RKO (cell line): ENCODE data around the gene SHC2.

Experiments used
- DNase-seq: peaks from one replicate; pipeline ENCODE4 v3.0.0-alpha.2; 2016; ENCODE audit warnings: low spot score

The SHC2 gene

GRCh38 chr19:460877-461720 is at the start of gene SHC2:
SHC2 (minus strand) TSS chr19:461033; CDS start chr19:460996, 37 bp downstream.
- peak; percentile 20 for DNase-seq

- DNase-seq, result no peak
Measured at GRCh38 chr19:508204-509150, 47.6 kb upstream of the SHC2 start.

GRCh38 chr19:507286-508203 is 46.7 kb upstream of the SHC2 start, which contains the start of gene TPGS1:
TPGS1 (plus strand) TSS chr19:507497; CDS start chr19:507507, 10 bp downstream.
- peak; percentile 84 for DNase-seq

- peak; percentile 99 for DNase-seq
Measured at GRCh38 chr19:506404-507285, 45.8 kb upstream of the SHC2 start.

- no peak for DNase-seq
Measured at GRCh38 chr19:504616-505015, 43.8 kb upstream of the SHC2 start.

- no peak for DNase-seq
Measured at GRCh38 chr19:501646-502045, 40.8 kb upstream of the SHC2 start.

GRCh38 chr19:498977-499623 is 38.3 kb upstream of the SHC2 start:
- no peak for DNase-seq

GRCh38 chr19:498511-498891 is 37.7 kb upstream of the SHC2 start:
- no peak for DNase-seq

GRCh38 chr19:497869-498510 is 37.2 kb upstream of the SHC2 start:
- peak; percentile 27 for DNase-seq

GRCh38 chr19:497491-497868 is 36.6 kb upstream of the SHC2 start:
- DNase-seq, result no peak

- no peak for DNase-seq
Measured at GRCh38 chr19:496986-497385, 36.2 kb upstream of the SHC2 start.

- DNase-seq, result no peak
Measured at GRCh38 chr19:496112-496665, 35.4 kb upstream of the SHC2 start, which contains the start of gene MADCAM1. MADCAM1 (plus strand) TSS chr19:496486; CDS start chr19:496500, 14 bp downstream.

- DNase-seq, result peak; percentile 72
Measured at GRCh38 chr19:495402-496111, 34.7 kb upstream of the SHC2 start.

GRCh38 chr19:495081-495401 is 34.2 kb upstream of the SHC2 start:
- DNase-seq, result no peak

- no peak for DNase-seq
Measured at GRCh38 chr19:494171-495080, 33.6 kb upstream of the SHC2 start.

GRCh38 chr19:493391-494170 is 32.7 kb upstream of the SHC2 start:
- DNase-seq, result no peak

- no peak for DNase-seq
Measured at GRCh38 chr19:492091-492531, 31.3 kb upstream of the SHC2 start.
